HL-60 (cell line): ENCODE measurements around the gene SLITRK5.

Experiments used
- DNase-seq, 2 experiments: peaks; one replicate each; pipeline ENCODE4 v3.0.0-alpha.2; 2010 to 2020; ENCODE audit warnings: low read depth in 1 of 2, low spot score in 1 of 2
- H3K27ac ChIP-seq: fragments of 250-450 bp; sonication (Bioruptor Pico); replicated peaks from 2 replicates; pipeline ENCODE4 v1.5.1; 2020; ENCODE audit warnings: mild to moderate bottlenecking, moderate library complexity
- H3K27me3 ChIP-seq: fragments of 250-450 bp; sonication (Bioruptor Pico); 2 replicates; pipeline ENCODE4 v1.5.1; 2021; ENCODE audit warnings: mild to moderate bottlenecking, moderate library complexity; ENCODE audit not compliant: insufficient read depth, poor library complexity, severe bottlenecking
- H3K4me3 ChIP-seq: replicated peaks from 2 replicates; pipeline ENCODE4 v1.5.1; 2011; ENCODE audit warnings: mild to moderate bottlenecking, control low read depth, low read length; ENCODE audit not compliant: insufficient read depth
- CTCF ChIP-seq: IDR thresholded peaks from one replicate; pipeline ENCODE4 v1.5.1; 2011; ENCODE audit warnings: low read length, control low read depth, inconsistent platforms; ENCODE audit not compliant: insufficient read depth
- GABPA ChIP-seq: IDR thresholded peaks from 2 replicates; pipeline ENCODE4 v1.6.1; 2012; ENCODE audit warnings: low read depth
- POLR2AphosphoS5 ChIP-seq: IDR thresholded peaks from 2 replicates; pipeline ENCODE4 v1.6.1; 2012; ENCODE audit warnings: low read depth
- REST ChIP-seq: IDR thresholded peaks from 2 replicates; pipeline ENCODE4 v1.6.1; 2012; ENCODE audit warnings: low read depth; ENCODE audit not compliant: insufficient replicate concordance
- SPI1 ChIP-seq: IDR thresholded peaks from 2 replicates; pipeline ENCODE4 v1.6.1; 2012; ENCODE audit warnings: low read depth, mild to moderate bottlenecking, borderline replicate concordance

Gene SLITRK5

GRCh38 chr13:87678372-87678752, 7.2 kb downstream of the SLITRK5 start:
- DNase-seq: no peak
- TF ChIP-seq GABPA (no peak), REST (no peak)
- Histone ChIP-seq H3K27me3 (peaks cover 53% of the 10 kb centered on the region), H3K27ac (no peak overlapping the region), H3K4me3 (peak overlapping the region; percentile 33)

- Histone ChIP-seq H3K4me3 (no peak overlapping the region), H3K27ac (no peak overlapping the region), H3K27me3 (peaks cover 35% of the 10 kb centered on the region)
- no peak for DNase-seq
- TF ChIP-seq GABPA: no peak
- TF ChIP-seq CTCF: no peak
- no peak for TF ChIP-seq POLR2AphosphoS5
These were observed 9.1 kb downstream of the SLITRK5 start for GRCh38 chr13:87680298-87680697.

GRCh38 chr13:87684850-87685742, 13.9 kb downstream of the SLITRK5 start:
- no peak overlapping the region for H3K27ac ChIP-seq
- TF ChIP-seq POLR2AphosphoS5 (no peak), REST (no peak), GABPA (no peak), CTCF (no peak), SPI1 (no peak)
- no peaks in the 10 kb centered on the region for H3K27me3 ChIP-seq
- DNase-seq: no peak
- no peak overlapping the region for H3K4me3 ChIP-seq

- TF ChIP-seq SPI1 (no peak), POLR2AphosphoS5 (no peak), REST (no peak), CTCF (no peak), GABPA (no peak)
- Histone ChIP-seq H3K27ac (no peak overlapping the region), H3K4me3 (no peak overlapping the region), H3K27me3 (no peaks in the 10 kb centered on the region)
- DNase-seq: no peak
These were observed 25.3 kb downstream of the SLITRK5 start for GRCh38 chr13:87696458-87696857.
